ENCODE measurements around the gene TMIE. TPM values are rescaled to one million over a fixed set of nuclear protein-coding genes. Genes with fewer than 3 reads are reported as not detected.

Gene TMIE
- total and polyA plus RNA-seq, 10 of the 15 experiments (the other 5 are each of a cell fraction or from before 2014, with no cell fraction given), result not detected

GRCh38 chr3:46674031-46674845, 27.0 kb upstream of the TMIE start:
- CTCF ChIA-PET, result interaction anchor here (0.7 to 2.0 kb wide), 3 partner anchors 8 to 186 kb away, joined by 3 to 8 read pairs (median 3); no protein-coding TSS in a partner anchor
- SMC1A ChIA-PET (ENCODE audit: uncharacterized antibody, unreplicated experiment), result interaction anchor here (1.0 kb wide), 1 partner anchor 173 kb away, joined by 3 read pairs; no protein-coding TSS in a partner anchor
- Histone ChIP-seq H3K4me3 (no peak overlapping the region), H4K20me1 (ENCODE audit: control insufficient read depth, insufficient read depth) (no peaks in the 10 kb centered on the region), H3K4me1 (ENCODE audit: control insufficient read depth, insufficient read depth, low read length) (no peaks in the 10 kb centered on the region), H3K27ac (ENCODE audit: control insufficient read depth, insufficient read depth) (no peak overlapping the region), H3K79me2 (ENCODE audit: control insufficient read depth, insufficient read depth, low read length) (no peaks in the 10 kb centered on the region), H3K9me3 (replicated peaks; ENCODE audit: control insufficient read depth, insufficient read depth, low read length) (no peaks in the 10 kb centered on the region), H3K4me2 (ENCODE audit: control insufficient read depth, insufficient read depth) (no peak overlapping the region), H2AFZ (ENCODE audit: control insufficient read depth, low read depth, low read length) (no peak overlapping the region), H3K36me3 (ENCODE audit: control insufficient read depth in 2 of 2, insufficient read depth in 2 of 2, low read length in 1 of 2) (no peaks in the 10 kb centered on the region), H3K27me3 (replicated peaks in 1 of 2; ENCODE audit: control insufficient read depth in 2 of 2, insufficient read depth in 2 of 2, low read length in 1 of 2) (no peaks in the 10 kb centered on the region), H3K9ac (ENCODE audit: control insufficient read depth, insufficient read depth, low read length) (no peak overlapping the region)
- POLR2A ChIA-PET, result interaction anchor here (0.6 kb wide), 1 partner anchor 748 kb away, joined by 3 read pairs; no protein-coding TSS in a partner anchor
- peak; percentile 44; the same call in 2 of the 3 replicates for ATAC-seq
- no peak for DNase-seq (ENCODE audit: low read depth, low spot score)
- intact Hi-C loops (cut with micrococcal nuclease; ENCODE audit: unreplicated experiment) (no loop called here), in situ Hi-C loops (cut with MboI) (no loop called here)
- RAD21 ChIA-PET (ENCODE audit: unreplicated experiment), result no interaction called here
- no TSS peak for BruUV-seq (replicated peaks)
- no peak for FAIRE-seq
- TF ChIP-seq, protein P1, sequence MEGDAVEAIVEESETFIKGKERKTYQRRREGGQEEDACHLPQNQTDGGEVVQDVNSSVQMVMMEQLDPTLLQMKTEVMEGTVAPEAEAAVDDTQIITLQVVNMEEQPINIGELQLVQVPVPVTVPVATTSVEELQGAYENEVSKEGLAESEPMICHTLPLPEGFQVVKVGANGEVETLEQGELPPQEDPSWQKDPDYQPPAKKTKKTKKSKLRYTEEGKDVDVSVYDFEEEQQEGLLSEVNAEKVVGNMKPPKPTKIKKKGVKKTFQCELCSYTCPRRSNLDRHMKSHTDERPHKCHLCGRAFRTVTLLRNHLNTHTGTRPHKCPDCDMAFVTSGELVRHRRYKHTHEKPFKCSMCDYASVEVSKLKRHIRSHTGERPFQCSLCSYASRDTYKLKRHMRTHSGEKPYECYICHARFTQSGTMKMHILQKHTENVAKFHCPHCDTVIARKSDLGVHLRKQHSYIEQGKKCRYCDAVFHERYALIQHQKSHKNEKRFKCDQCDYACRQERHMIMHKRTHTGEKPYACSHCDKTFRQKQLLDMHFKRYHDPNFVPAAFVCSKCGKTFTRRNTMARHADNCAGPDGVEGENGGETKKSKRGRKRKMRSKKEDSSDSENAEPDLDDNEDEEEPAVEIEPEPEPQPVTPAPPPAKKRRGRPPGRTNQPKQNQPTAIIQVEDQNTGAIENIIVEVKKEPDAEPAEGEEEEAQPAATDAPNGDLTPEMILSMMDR (IDR thresholded peaks at IDR 0.05 in 2 of 3, conservative IDR thresholded peaks at IDR 0.05 in 1 of 3; ENCODE audit: control insufficient read depth in 2 of 3, extremely low read depth in 1 of 3, insufficient read depth in 1 of 3, low read depth in 3 of 3, low read length in 3 of 3), result peak in 2 of 3 experiments; percentile 19 to 38; a peak in 2 of 6 replicates
- TF ChIP-seq YBX1 (IDR thresholded peaks at IDR 0.05), result no peak
- WGBS (ENCODE audit: insufficient coverage, insufficient replicate concordance, low lambda C conversion rate, missing lambda C conversion rate), result 30% methylated on average over 12 of the region's 12 CpGs

DNA sequence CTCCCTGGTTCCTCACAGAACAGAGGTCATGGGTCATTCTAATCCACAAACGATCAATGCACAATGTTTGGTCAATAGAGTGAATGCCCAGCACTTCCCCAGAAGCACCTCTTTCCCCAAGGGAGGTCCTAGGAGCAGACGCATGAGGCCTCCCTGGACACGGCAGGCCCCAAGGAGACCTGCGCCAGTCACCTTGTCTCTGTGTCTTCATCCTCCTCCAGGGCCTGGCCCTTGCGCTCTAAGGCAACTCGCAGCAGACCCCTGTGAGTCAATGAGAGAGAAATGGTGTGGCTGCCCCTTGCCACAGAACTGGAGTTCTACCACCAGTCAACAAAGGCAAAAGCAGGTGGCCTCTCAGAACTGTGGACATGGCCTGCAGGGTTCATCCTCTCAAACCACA, 25.8 kb upstream of the TMIE start:
- ChIA-PET SMC1A (ENCODE audit: uncharacterized antibody, unreplicated experiment) (interaction anchor here (1.0 kb wide), 1 partner anchor 172 kb away, joined by 3 read pairs; no protein-coding TSS in a partner anchor), RAD21 (ENCODE audit: unreplicated experiment) (no interaction called here), POLR2A (no interaction called here), CTCF (interaction anchor here (2.0 kb wide), 1 partner anchor 187 kb away, joined by 8 read pairs; no protein-coding TSS in a partner anchor)
- H3K79me2 ChIP-seq (ENCODE audit: control insufficient read depth, insufficient read depth, low read length), result no peaks in the 10 kb centered on the region
- H3K9ac ChIP-seq (ENCODE audit: control insufficient read depth, insufficient read depth, low read length), result no peak overlapping the region
- no peak overlapping the region for H3K27ac ChIP-seq (ENCODE audit: control insufficient read depth, insufficient read depth)
- BruUV-seq (replicated peaks), result no TSS peak
- H3K27me3 ChIP-seq (replicated peaks in 1 of 2; ENCODE audit: control insufficient read depth in 2 of 2, insufficient read depth in 2 of 2, low read length in 1 of 2), result no peaks in the 10 kb centered on the region
- FAIRE-seq, result no peak
- H3K4me2 ChIP-seq (ENCODE audit: control insufficient read depth, insufficient read depth), result no peak overlapping the region
- H3K4me3 ChIP-seq, result no peak overlapping the region
- H2AFZ ChIP-seq (ENCODE audit: control insufficient read depth, low read depth, low read length), result no peak overlapping the region
- H4K20me1 ChIP-seq (ENCODE audit: control insufficient read depth, insufficient read depth), result no peaks in the 10 kb centered on the region
- 42% methylated on average over 6 of the region's 6 CpGs for WGBS (ENCODE audit: insufficient coverage, insufficient replicate concordance, low lambda C conversion rate, missing lambda C conversion rate)
- in situ Hi-C loops (cut with MboI) (no loop called here), intact Hi-C loops (cut with micrococcal nuclease; ENCODE audit: unreplicated experiment) (no loop called here)
- no peaks in the 10 kb centered on the region for H3K4me1 ChIP-seq (ENCODE audit: control insufficient read depth, insufficient read depth, low read length)
- DNase-seq (ENCODE audit: low read depth, low spot score), result no peak
- ATAC-seq, result no peak
- no peaks in the 10 kb centered on the region for H3K36me3 ChIP-seq (ENCODE audit: control insufficient read depth in 2 of 2, insufficient read depth in 2 of 2, low read length in 1 of 2)
- no peaks in the 10 kb centered on the region for H3K9me3 ChIP-seq (replicated peaks; ENCODE audit: control insufficient read depth, insufficient read depth, low read length)
- TF ChIP-seq HDAC6 (IDR thresholded peaks at IDR 0.05; ENCODE audit: unreplicated experiment) (no peak), EZH2 (IDR thresholded peaks at IDR 0.05; ENCODE audit: borderline replicate concordance, control insufficient read depth, low read depth, low read length) (no peak)

Measured in GM12878 (cell line).